ENCODE data around the gene SEMA4A.

SEMA4A gene

GRCh38 chr1:156134716-156135435 is 18.5 kb upstream of the SEMA4A start:
- TF ChIP-seq POLR2AphosphoS5 (IDR thresholded peaks at IDR 0.05; ENCODE audit: low read depth, low read length): no peak
- no peak for TF ChIP-seq SIN3A (IDR thresholded peaks at IDR 0.05; ENCODE audit: borderline replicate concordance, insufficient read depth, low read length)
- TF ChIP-seq, protein P1, sequence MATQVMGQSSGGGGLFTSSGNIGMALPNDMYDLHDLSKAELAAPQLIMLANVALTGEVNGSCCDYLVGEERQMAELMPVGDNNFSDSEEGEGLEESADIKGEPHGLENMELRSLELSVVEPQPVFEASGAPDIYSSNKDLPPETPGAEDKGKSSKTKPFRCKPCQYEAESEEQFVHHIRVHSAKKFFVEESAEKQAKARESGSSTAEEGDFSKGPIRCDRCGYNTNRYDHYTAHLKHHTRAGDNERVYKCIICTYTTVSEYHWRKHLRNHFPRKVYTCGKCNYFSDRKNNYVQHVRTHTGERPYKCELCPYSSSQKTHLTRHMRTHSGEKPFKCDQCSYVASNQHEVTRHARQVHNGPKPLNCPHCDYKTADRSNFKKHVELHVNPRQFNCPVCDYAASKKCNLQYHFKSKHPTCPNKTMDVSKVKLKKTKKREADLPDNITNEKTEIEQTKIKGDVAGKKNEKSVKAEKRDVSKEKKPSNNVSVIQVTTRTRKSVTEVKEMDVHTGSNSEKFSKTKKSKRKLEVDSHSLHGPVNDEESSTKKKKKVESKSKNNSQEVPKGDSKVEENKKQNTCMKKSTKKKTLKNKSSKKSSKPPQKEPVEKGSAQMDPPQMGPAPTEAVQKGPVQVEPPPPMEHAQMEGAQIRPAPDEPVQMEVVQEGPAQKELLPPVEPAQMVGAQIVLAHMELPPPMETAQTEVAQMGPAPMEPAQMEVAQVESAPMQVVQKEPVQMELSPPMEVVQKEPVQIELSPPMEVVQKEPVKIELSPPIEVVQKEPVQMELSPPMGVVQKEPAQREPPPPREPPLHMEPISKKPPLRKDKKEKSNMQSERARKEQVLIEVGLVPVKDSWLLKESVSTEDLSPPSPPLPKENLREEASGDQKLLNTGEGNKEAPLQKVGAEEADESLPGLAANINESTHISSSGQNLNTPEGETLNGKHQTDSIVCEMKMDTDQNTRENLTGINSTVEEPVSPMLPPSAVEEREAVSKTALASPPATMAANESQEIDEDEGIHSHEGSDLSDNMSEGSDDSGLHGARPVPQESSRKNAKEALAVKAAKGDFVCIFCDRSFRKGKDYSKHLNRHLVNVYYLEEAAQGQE (IDR thresholded peaks at IDR 0.05; ENCODE audit: insufficient read depth in 1 of 2, low read depth in 2 of 2, low read length in 2 of 2): no peak
- no peak for TF ChIP-seq TAF1 (IDR thresholded peaks at IDR 0.05; ENCODE audit: borderline replicate concordance, insufficient read depth, low read length)
- TF ChIP-seq FOXP2 (optimal IDR thresholded peaks at IDR 0.05; ENCODE audit: borderline replicate concordance, extremely low read depth, extremely low read length, insufficient read depth): no peak

DNA sequence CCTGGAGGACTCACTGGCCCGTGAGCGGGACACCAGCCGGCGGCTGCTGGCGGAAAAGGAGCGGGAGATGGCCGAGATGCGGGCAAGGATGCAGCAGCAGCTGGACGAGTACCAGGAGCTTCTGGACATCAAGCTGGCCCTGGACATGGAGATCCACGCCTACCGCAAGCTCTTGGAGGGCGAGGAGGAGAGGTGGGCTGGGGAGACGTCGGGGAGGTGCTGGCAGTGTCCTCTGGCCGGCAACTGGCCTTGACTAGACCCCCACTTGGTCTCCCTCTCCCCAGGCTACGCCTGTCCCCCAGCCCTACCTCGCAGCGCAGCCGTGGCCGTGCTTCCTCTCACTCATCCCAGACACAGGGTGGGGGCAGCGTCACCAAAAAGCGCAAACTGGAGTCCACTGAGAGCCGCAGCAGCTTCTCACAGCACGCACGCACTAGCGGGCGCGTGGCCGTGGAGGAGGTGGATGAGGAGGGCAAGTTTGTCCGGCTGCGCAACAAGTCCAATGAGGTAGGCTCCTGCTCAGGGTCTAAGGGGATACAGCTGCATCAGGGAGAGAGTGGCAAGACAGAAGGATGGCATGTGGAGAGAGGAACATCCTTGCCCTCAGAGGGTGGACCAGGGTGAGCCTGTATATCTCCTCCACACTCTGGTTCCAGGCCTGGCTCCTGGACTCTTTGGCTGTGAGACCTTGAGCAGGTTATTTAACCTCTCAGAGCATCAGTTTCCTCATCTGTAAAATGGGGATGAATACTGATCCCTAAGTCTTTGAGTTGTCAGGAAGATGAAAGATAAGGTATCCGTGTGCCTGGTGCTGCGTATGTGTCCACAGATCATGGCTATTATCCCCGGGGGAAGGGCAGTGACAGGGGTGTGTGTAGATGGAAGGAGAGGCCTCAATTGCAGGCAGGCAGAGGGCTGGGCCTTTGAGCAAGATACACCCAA is 17.2 kb upstream of the SEMA4A start:
- TF ChIP-seq FOXP2 (optimal IDR thresholded peaks at IDR 0.05; ENCODE audit: borderline replicate concordance, extremely low read depth, extremely low read length, insufficient read depth): no peak
- TF ChIP-seq TAF1 (IDR thresholded peaks at IDR 0.05; ENCODE audit: borderline replicate concordance, insufficient read depth, low read length): no peak
- TF ChIP-seq, protein P1 (IDR thresholded peaks at IDR 0.05; ENCODE audit: insufficient read depth in 1 of 2, low read depth in 2 of 2, low read length in 2 of 2): no peak
- TF ChIP-seq POLR2AphosphoS5 (IDR thresholded peaks at IDR 0.05; ENCODE audit: low read depth, low read length): no peak
- TF ChIP-seq SIN3A (IDR thresholded peaks at IDR 0.05; ENCODE audit: borderline replicate concordance, insufficient read depth, low read length): no peak

DNA sequence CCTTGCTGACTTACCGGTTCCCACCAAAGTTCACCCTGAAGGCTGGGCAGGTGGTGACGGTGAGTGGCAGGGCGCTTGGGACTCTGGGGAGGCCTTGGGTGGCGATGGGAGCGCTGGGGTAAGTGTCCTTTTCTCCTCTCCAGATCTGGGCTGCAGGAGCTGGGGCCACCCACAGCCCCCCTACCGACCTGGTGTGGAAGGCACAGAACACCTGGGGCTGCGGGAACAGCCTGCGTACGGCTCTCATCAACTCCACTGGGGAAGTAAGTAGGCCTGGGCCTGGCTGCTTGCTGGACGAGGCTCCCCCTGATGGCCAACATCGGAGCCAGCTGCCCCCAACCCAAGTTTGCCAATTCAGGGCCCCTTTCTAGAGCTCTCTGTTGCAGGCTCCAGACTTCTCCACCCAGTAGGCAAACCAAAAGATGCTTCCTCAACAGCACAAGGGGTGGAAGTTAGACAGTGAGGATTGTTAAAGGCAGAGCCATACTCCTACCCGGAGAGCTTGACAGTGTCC is 16.4 kb upstream of the SEMA4A start:
- TF ChIP-seq FOXP2 (optimal IDR thresholded peaks at IDR 0.05; ENCODE audit: borderline replicate concordance, extremely low read depth, extremely low read length, insufficient read depth) (no peak), TAF1 (IDR thresholded peaks at IDR 0.05; ENCODE audit: borderline replicate concordance, insufficient read depth, low read length) (no peak), SIN3A (IDR thresholded peaks at IDR 0.05; ENCODE audit: borderline replicate concordance, insufficient read depth, low read length) (no peak), POLR2AphosphoS5 (IDR thresholded peaks at IDR 0.05; ENCODE audit: low read depth, low read length) (no peak)
- TF ChIP-seq, protein P1 (IDR thresholded peaks at IDR 0.05; ENCODE audit: insufficient read depth in 1 of 2, low read depth in 2 of 2, low read length in 2 of 2): no peak

DNA sequence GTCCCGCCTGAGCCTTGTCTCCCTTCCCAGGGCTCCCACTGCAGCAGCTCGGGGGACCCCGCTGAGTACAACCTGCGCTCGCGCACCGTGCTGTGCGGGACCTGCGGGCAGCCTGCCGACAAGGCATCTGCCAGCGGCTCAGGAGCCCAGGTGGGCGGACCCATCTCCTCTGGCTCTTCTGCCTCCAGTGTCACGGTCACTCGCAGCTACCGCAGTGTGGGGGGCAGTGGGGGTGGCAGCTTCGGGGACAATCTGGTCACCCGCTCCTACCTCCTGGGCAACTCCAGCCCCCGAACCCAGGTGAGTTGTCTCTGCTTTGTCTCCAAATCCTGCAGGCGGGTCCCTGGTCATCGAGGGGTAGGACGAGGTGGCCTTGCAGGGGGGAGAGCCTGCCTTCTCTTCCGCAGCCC is 14.9 kb upstream of the SEMA4A start:
- TF ChIP-seq, protein P1 (IDR thresholded peaks at IDR 0.05; ENCODE audit: insufficient read depth in 1 of 2, low read depth in 2 of 2, low read length in 2 of 2): no peak
- TF ChIP-seq FOXP2 (optimal IDR thresholded peaks at IDR 0.05; ENCODE audit: borderline replicate concordance, extremely low read depth, extremely low read length, insufficient read depth) (no peak), SIN3A (IDR thresholded peaks at IDR 0.05; ENCODE audit: borderline replicate concordance, insufficient read depth, low read length) (no peak), TAF1 (IDR thresholded peaks at IDR 0.05; ENCODE audit: borderline replicate concordance, insufficient read depth, low read length) (no peak), POLR2AphosphoS5 (IDR thresholded peaks at IDR 0.05; ENCODE audit: low read depth, low read length) (no peak)

All from PFSK-1 (cell line).